ENCODE measurements around the gene PCDHA10.
"Not testable (repeated sequence)": the region's sequence is repeated elsewhere in the genome, so short reads cannot be mapped to it uniquely, and the experiment has no call there.

PCDHA10 gene

GRCh38 chr5:140827704-140828361, 27.9 kb upstream of the PCDHA10 start, which contains the start of gene PCDHA6:
Gene PCDHA6 (plus strand): TSS chr5:140827960. CDS start chr5:140828092, 132 bp downstream.
- Histone ChIP-seq H3K27me3 (ENCODE audit: control insufficient read depth, insufficient read depth, low read length) (no peaks in the 10 kb centered on the region), H3K4me3 (ENCODE audit: low read depth, low read length) (no peak within 1 kb of the TSS), H3K36me3 (ENCODE audit: control insufficient read depth, insufficient read depth, low read length) (no peaks in the 10 kb centered on the region), H3K27ac (ENCODE audit: low read depth, low read length) (no peak within 1 kb of the TSS), H3K9me3 (ENCODE audit: control insufficient read depth, insufficient read depth, low read length) (no peaks in the 10 kb centered on the region), H3K4me1 (ENCODE audit: control insufficient read depth, insufficient read depth, low read length) (no peaks in the 10 kb centered on the region), H3K9ac (ENCODE audit: low read depth, low read length) (no peak within 1 kb of the TSS)

GRCh38 chr5:140828362-140828737, 27.3 kb upstream of the PCDHA10 start:
- Histone ChIP-seq H3K4me3 (ENCODE audit: low read depth, low read length) (no peak overlapping the region), H3K4me1 (ENCODE audit: control insufficient read depth, insufficient read depth, low read length) (no peaks in the 10 kb centered on the region), H3K9me3 (ENCODE audit: control insufficient read depth, insufficient read depth, low read length) (no peaks in the 10 kb centered on the region), H3K9ac (ENCODE audit: low read depth, low read length) (no peak overlapping the region), H3K36me3 (ENCODE audit: control insufficient read depth, insufficient read depth, low read length) (no peaks in the 10 kb centered on the region), H3K27ac (ENCODE audit: low read depth, low read length) (no peak overlapping the region), H3K27me3 (ENCODE audit: control insufficient read depth, insufficient read depth, low read length) (no peaks in the 10 kb centered on the region)

- not testable (repeated sequence) for H3K27ac ChIP-seq (ENCODE audit: low read depth, low read length); H3K4me3 ChIP-seq (ENCODE audit: low read depth, low read length); H3K9ac ChIP-seq (ENCODE audit: low read depth, low read length); H3K4me1 ChIP-seq (ENCODE audit: control insufficient read depth, insufficient read depth, low read length); H3K9me3 ChIP-seq (ENCODE audit: control insufficient read depth, insufficient read depth, low read length); H3K27me3 ChIP-seq (ENCODE audit: control insufficient read depth, insufficient read depth, low read length); H3K36me3 ChIP-seq (ENCODE audit: control insufficient read depth, insufficient read depth, low read length)
Measured at GRCh38 chr5:140829511-140830501, 25.9 kb upstream of the PCDHA10 start.

GRCh38 chr5:140833993-140834392, 21.7 kb upstream of the PCDHA10 start, which contains the start of gene PCDHA7:
Gene PCDHA7 (plus strand): TSS chr5:140834269. CDS start chr5:140834384, 115 bp downstream.
- H3K27ac ChIP-seq (ENCODE audit: low read depth, low read length): no peak within 1 kb of the TSS
- peaks cover 9% of the 10 kb centered on the region; the same call in 1 of the 2 replicates for H3K9me3 ChIP-seq (ENCODE audit: control insufficient read depth, insufficient read depth, low read length)
- no peaks in the 10 kb centered on the region for H3K27me3 ChIP-seq (ENCODE audit: control insufficient read depth, insufficient read depth, low read length)
- no peaks in the 10 kb centered on the region for H3K36me3 ChIP-seq (ENCODE audit: control insufficient read depth, insufficient read depth, low read length)
- no peaks in the 10 kb centered on the region for H3K4me1 ChIP-seq (ENCODE audit: control insufficient read depth, insufficient read depth, low read length)
- peak within 1 kb of the TSS; percentile 54 for H3K4me3 ChIP-seq (ENCODE audit: low read depth, low read length)
- no peak within 1 kb of the TSS; the same call in 1 of the 2 replicates for H3K9ac ChIP-seq (ENCODE audit: low read depth, low read length)

- H3K4me3 ChIP-seq (ENCODE audit: low read depth, low read length): peak overlapping the region; percentile 54
- H3K27me3 ChIP-seq (ENCODE audit: control insufficient read depth, insufficient read depth, low read length); H3K4me1 ChIP-seq (ENCODE audit: control insufficient read depth, insufficient read depth, low read length); H3K9ac ChIP-seq (ENCODE audit: low read depth, low read length); H3K27ac ChIP-seq (ENCODE audit: low read depth, low read length); H3K36me3 ChIP-seq (ENCODE audit: control insufficient read depth, insufficient read depth, low read length); H3K9me3 ChIP-seq (ENCODE audit: control insufficient read depth, insufficient read depth, low read length): not testable (repeated sequence)
Measured at GRCh38 chr5:140834439-140835008, 21.2 kb upstream of the PCDHA10 start.

- no peak overlapping the region for H3K27ac ChIP-seq (ENCODE audit: low read depth, low read length)
- H3K9me3 ChIP-seq (ENCODE audit: control insufficient read depth, insufficient read depth, low read length): peaks cover 9% of the 10 kb centered on the region; the same call in 1 of the 2 replicates
- H3K36me3 ChIP-seq (ENCODE audit: control insufficient read depth, insufficient read depth, low read length): no peaks in the 10 kb centered on the region
Measured at GRCh38 chr5:140835622-140836510, 19.8 kb upstream of the PCDHA10 start.

GRCh38 chr5:140840978-140841962, 14.4 kb upstream of the PCDHA10 start, which contains the start of gene PCDHA8:
Gene PCDHA8 (plus strand): TSS chr5:140841187. CDS start chr5:140841322, 135 bp downstream.
- H3K9ac ChIP-seq (ENCODE audit: low read depth, low read length): no peak within 1 kb of the TSS
- no peaks in the 10 kb centered on the region for H3K9me3 ChIP-seq (ENCODE audit: control insufficient read depth, insufficient read depth, low read length)
- H3K27me3 ChIP-seq (ENCODE audit: control insufficient read depth, insufficient read depth, low read length): no peaks in the 10 kb centered on the region
- H3K36me3 ChIP-seq (ENCODE audit: control insufficient read depth, insufficient read depth, low read length): no peaks in the 10 kb centered on the region
- H3K4me1 ChIP-seq (ENCODE audit: control insufficient read depth, insufficient read depth, low read length): no peaks in the 10 kb centered on the region
- no peak within 1 kb of the TSS for H3K4me3 ChIP-seq (ENCODE audit: low read depth, low read length)
- H3K27ac ChIP-seq (ENCODE audit: low read depth, low read length): no peak within 1 kb of the TSS

More at GRCh38 chr5:140835622-140836510, 19.8 kb upstream of the PCDHA10 start:
- Histone ChIP-seq H3K9ac (ENCODE audit: low read depth, low read length) (no peak overlapping the region), H3K4me1 (ENCODE audit: control insufficient read depth, insufficient read depth, low read length) (no peaks in the 10 kb centered on the region), H3K27me3 (ENCODE audit: control insufficient read depth, insufficient read depth, low read length) (no peaks in the 10 kb centered on the region), H3K4me3 (ENCODE audit: low read depth, low read length) (no peak overlapping the region)

- Histone ChIP-seq H3K4me3 (ENCODE audit: low read depth, low read length) (no peak overlapping the region), H3K36me3 (ENCODE audit: control insufficient read depth, insufficient read depth, low read length) (no peaks in the 10 kb centered on the region), H3K9me3 (ENCODE audit: control insufficient read depth, insufficient read depth, low read length) (no peaks in the 10 kb centered on the region), H3K9ac (ENCODE audit: low read depth, low read length) (no peak overlapping the region), H3K27me3 (ENCODE audit: control insufficient read depth, insufficient read depth, low read length) (no peaks in the 10 kb centered on the region), H3K27ac (ENCODE audit: low read depth, low read length) (no peak overlapping the region), H3K4me1 (ENCODE audit: control insufficient read depth, insufficient read depth, low read length) (no peaks in the 10 kb centered on the region)
Measured at GRCh38 chr5:140842798-140843733, 12.6 kb upstream of the PCDHA10 start.
